GM18498 (cell line): ENCODE results near the gene MAN2C1.
A peak's percentile ranks its signal among the peaks of the same experiment; 100 is the strongest.
"Not testable (repeated sequence)": the region's sequence is repeated elsewhere in the genome, so short reads cannot be mapped to it uniquely, and the experiment has no call there.

Source experiments
- ATAC-seq: cut with Tn5 transposase; IDR thresholded peaks from one replicate; pipeline ENCODE4 v1.9.1; 2021; ENCODE audit warnings: mild to moderate bottlenecking, moderate library complexity; ENCODE audit not compliant: unreplicated experiment

MAN2C1 gene

GRCh38 chr15:75367913-75368688, at the start of gene MAN2C1:
Gene MAN2C1 (minus strand): TSS chr15:75368607. CDS start chr15:75368583, 24 bp downstream.
- ATAC-seq = peak; percentile 88

GRCh38 chr15:75416584-75416983, 48.2 kb upstream of the MAN2C1 start:
- ATAC-seq = no peak

GRCh38 chr15:75410196-75410595, 41.8 kb upstream of the MAN2C1 start:
- ATAC-seq = no peak

GRCh38 chr15:75407083-75407482, 38.7 kb upstream of the MAN2C1 start:
- ATAC-seq = no peak

- ATAC-seq = no peak
Observed at GRCh38 chr15:75403892-75404291, 35.5 kb upstream of the MAN2C1 start.

- ATAC-seq = no peak
Observed at GRCh38 chr15:75397494-75397893, 29.1 kb upstream of the MAN2C1 start.

GRCh38 chr15:75389791-75390382, 21.5 kb upstream of the MAN2C1 start:
- ATAC-seq = no peak

- not testable (repeated sequence) for ATAC-seq
Observed at GRCh38 chr15:75383986-75384385, 15.6 kb upstream of the MAN2C1 start.

- ATAC-seq = no peak
Observed at GRCh38 chr15:75380773-75381172, 12.4 kb upstream of the MAN2C1 start.

GRCh38 chr15:75371901-75372688, 3.7 kb upstream of the MAN2C1 start:
- ATAC-seq = no peak

GRCh38 chr15:75371486-75371885, 3.1 kb upstream of the MAN2C1 start:
- ATAC-seq = no peak

- no peak for ATAC-seq
Observed at GRCh38 chr15:75369897-75370581, 1.6 kb upstream of the MAN2C1 start.

- peak; percentile 4 for ATAC-seq
Observed at GRCh38 chr15:75368689-75369239, 357 bp upstream of the MAN2C1 start.

- no peak for ATAC-seq
Observed at GRCh38 chr15:75367406-75367912, 948 bp downstream of the MAN2C1 start.

- no peak for ATAC-seq
Observed at GRCh38 chr15:75367006-75367405, 1.4 kb downstream of the MAN2C1 start.

- no peak for ATAC-seq
Observed at GRCh38 chr15:75366163-75366562, 2.2 kb downstream of the MAN2C1 start.

- ATAC-seq = no peak
Observed at GRCh38 chr15:75364881-75365280, 3.5 kb downstream of the MAN2C1 start.

- ATAC-seq = no peak
Observed at GRCh38 chr15:75363786-75364185, 4.6 kb downstream of the MAN2C1 start.

GRCh38 chr15:75362642-75363249, 5.7 kb downstream of the MAN2C1 start:
- ATAC-seq = no peak

GRCh38 chr15:75361989-75362641, 6.3 kb downstream of the MAN2C1 start:
- ATAC-seq = no peak
